ENCODE data around the gene ARHGAP24.
"Not testable (repeated sequence)": the region's sequence is repeated elsewhere in the genome, so short reads cannot be mapped to it uniquely, and the experiment has no call there.

Gene ARHGAP24

DNA sequence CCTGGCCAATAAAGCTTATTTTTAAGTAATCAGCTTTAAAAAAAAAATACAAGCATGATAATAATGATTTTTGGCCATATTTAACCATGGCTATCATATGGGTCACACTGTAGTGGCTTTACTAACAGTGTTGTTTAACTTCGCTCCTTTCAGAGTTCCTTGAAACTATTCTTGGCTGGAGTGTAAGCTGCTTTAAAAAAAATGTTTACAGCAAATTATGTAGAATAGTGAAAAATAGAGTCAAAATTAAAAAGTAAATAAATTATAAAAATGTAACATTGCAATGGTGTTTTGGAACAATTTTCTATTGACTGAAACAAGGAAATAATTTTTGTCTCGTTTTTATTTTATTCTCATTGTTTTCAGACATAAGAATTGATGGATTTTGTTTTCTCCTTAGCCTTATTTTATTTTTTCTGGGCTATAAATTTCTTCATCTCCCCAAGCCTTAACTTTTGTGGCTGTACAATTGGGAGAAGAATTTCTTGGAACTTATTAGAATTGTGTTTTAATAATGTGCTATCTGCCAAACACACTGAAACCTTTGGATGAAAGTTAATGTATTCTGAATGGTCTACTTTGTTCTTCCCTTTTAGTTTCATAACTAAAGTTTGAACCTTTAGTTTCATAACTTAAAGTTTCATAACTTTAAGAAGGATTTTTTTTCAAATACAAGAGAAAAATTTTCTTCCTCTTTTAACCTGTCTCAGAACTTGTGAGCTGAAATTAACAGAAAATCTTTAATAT, 182.0 kb downstream of the ARHGAP24 start:
- DNase-seq (ENCODE audit: low read depth in 3 of 3): no peak

DNA sequence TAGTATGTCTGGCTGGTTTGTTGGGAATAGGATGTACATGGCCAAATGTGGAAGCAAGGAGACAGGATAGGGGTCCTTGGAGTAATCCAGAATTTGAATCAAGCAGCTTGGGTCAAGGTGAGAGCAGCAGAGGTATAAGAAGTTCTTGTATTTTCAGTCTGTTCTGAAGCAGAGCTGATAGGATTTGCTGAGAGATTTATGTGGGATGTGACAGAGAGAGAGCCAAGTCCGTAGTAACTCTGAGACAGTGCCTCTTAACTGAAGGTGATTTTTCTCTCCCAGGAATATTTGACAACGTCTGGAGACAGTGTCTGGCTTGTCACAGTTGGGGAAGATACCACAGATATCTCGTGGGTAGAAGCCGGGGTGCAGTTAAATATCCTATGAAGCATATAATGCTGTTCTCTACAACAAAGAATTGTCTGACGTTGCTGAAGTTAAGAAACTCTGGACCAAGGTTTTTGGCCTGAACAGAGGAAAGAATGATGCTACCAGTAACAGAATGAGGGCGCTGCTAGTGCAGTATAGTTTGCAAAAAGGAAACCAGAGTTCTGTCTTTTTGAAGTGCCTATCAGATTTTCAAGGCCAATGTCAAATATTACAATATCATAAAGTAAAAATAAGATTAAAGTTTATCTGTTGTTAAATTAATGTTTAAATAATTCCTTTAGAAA, 184.0 kb downstream of the ARHGAP24 start:
- no peak for DNase-seq (ENCODE audit: low read depth in 3 of 3)

DNA sequence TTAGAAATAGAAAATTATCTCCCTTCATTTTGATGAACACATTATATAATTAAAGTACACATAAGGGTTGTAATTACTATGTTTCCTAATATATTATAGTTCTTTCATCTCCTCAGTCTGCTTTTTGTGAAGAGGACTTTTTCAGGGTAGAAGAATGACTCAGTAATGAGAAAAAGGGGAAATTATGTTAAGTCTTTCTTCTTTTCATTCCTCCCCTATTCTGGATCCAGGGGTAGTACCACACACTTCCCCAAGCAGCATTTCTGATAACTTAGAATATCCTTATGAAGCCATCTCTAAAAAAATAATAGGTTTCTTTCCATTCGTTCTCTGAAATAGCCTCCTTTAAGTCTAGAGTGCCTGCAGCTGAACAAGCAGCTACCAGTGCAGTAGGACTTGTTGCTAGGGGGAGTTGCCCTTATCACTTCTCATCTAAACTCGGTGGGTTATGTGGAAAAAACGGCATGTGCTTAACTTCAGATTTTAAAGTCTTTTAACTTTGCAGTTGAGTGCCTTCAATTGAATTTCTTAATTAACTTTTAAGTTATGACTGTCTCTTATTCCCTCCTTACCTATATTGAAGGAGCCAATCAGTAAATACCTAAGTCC, 184.8 kb downstream of the ARHGAP24 start:
- DNase-seq (ENCODE audit: low read depth in 3 of 3): no peak

DNA sequence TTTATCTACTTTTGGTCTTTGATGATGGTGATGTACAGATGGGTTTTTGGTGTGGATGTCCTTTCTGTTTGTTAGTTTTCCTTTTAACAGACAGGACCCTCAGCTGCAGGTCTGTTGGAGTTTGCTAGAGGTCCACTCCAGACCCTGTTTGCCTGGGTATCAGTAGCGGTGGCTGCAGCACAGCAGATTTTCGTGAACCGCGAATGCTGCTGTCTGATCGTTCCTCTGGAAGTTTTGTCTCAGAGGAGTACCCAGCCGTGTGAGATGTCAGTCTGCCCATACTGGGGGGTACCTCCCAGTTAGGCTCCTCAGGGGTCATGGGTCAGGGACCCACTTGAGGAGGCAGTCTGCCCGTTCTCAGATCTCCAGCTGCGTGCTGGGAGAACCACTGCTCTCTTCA, 191.7 kb downstream of the ARHGAP24 start:
- DNase-seq (ENCODE audit: low read depth in 3 of 3): not testable (repeated sequence)

DNA sequence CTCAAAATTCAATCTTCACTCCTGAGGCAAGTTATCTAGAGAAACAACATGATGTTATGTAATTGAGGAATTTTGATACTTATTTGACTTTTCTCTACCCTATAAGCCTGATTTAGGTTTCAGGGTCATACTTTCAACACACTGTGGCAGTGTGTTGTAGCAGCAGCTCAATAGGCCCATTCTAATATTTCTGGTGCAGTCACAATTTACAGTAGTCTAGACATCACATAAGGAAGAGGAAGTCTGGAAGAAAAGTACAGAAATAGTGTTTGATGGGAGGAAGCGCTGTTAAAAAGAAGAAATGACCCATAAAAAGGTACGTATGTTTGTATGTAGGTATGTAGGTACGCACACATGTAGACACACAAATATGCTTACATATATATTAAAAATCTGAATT, 194.3 kb downstream of the ARHGAP24 start:
- DNase-seq (ENCODE audit: low read depth in 3 of 3): no peak

DNA sequence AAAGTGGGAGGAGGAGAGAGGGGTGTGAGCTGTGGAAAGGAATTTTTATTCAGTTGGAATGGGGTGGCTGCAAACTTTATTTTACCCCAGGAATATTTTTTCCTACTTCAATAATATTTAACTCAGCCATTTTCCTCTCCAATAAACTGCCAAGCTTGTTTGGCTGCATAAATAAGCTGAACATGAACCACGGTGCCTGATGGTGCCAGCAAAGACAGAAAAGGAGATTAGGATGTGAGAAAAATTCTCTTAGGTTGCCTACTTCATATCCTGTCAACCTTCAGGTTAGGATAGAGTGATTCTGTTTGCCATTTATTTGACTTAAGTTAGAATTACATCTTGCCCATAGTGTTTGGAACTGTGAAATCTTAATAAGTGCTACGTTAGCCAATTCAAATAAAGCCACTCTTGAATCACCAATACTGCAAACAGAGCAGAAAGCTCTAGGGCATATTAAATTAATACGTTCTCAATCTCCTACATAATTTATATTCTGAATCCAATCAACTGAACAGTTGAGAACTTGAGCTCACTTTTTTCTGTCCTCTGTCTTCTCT, 195.1 kb downstream of the ARHGAP24 start:
- DNase-seq (ENCODE audit: low read depth in 3 of 3): no peak

DNA sequence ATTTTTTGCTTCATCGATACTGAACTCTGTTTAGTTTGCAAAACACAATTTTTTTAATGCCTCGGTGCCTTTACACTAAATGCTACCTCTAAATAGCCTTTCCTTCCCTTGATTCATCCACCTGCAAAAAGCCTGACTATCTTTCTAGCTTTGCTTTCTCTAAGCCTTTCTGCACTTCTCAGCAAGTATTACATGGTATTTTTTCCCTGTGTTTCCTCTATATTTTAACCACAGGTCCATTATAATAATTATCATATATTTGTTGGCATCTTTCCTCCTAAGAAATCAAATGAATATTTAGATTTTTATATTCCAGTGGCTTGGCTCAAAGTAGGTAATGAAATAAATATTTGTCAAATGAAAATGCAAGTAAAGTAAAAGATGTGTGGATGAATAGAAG, 196.2 kb downstream of the ARHGAP24 start:
- DNase-seq (ENCODE audit: low read depth in 3 of 3): no peak

DNA sequence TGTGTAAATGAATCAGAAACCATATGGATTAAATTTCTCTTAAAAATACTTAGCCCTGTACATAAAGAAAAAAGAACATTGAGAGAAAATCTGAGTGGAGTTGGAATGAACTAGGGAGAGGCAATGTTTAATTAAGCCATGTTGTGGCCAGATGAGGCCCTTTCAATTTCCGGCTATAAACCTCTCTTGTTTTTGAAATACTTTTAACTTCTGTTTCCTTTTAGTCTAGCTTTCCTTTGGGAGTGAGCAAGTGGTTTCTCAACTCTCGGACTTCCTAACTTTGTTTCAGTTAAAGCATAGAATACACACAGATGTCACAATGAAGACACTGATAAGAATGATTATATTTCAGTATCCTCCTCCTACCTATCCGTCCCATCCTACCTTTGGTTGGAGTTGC, 197.2 kb downstream of the ARHGAP24 start:
- no peak for DNase-seq (ENCODE audit: low read depth in 3 of 3)

DNA sequence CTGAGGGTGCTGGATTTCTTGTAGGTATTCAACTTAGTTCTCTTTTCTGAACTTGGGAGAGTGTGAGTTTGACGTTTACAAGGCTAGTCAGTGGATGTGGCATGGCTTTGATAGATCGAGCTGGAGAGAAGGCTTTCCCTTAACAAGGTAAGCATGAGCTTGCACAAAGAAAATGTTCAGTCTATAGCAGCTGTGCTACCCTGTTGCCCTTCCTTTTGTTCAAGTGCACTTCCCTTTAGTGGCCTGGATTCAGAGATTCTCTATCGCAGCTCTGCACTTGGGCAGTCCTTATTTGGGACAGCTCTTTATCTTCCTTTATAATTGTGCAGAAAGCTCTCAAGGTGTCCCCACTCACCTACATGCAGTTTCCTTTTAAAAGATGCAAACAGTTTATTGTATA, 198.0 kb downstream of the ARHGAP24 start:
- DNase-seq (ENCODE audit: low read depth in 3 of 3): no peak

DNA sequence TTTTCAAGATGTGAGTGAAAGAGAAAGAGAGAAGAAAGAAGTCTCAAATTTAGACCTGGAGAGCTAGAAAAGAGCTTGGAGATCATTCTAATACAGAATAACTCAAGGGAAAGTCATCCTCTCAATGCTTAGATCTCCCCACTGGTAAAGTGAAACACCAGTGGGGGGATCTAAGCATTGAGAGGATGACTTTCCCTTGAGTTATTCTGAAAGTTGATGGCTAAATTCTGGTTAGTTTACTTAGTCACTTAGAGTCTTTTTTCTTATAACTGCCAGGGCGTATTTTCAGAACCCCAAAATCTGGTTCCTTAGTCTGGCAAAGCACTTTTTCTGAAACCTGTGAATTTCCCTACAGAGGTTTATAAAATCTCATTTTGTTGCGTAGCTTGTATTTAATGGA, 198.6 kb downstream of the ARHGAP24 start:
- DNase-seq (ENCODE audit: low read depth in 3 of 3): no peak

DNA sequence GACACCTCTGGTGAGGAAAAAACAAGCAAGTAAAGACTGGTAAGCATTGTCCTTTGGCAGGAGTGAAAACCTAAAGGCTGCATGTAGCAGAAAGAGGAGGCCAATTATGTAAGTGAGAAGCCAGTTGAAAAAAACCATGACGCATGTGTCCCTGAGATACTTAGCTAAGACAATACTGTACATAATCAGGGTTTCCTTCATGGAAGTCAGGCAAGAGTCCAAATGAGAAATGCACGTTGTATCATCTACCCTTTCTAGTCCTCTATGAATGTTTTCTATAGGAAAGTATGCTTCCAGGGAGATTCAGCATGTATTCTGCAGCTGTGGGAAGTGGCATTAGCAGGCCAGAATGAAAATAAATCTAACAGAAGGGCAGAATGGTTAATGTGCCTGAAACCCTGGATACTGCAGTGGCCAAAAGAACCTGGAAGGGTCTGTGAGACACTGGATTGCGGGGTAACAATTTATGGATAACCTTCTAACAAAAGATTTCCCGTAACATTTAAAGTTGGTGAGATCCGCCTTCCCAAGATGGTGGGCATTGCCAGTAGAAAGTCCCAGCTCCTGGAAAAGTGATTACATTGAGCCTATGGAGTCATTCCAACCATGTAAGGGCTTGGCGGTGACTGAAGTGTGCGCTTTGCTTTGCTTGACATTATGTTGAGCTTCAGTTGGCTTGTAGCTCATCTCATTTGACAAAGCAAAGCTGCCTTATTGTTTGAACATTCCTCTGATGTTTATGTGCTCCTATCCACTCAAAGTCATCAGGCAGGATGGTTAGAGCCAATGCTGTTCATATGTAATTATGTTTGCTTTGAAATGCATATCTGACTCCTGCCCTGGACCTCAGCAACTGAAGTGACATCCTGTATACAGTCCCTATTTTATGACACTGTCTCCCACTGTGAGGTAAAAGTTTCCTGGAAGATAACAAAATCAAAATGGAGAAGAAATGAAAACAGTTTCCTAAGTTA, 200.4 kb downstream of the ARHGAP24 start:
- DNase-seq (ENCODE audit: low read depth in 3 of 3): no peak

DNA sequence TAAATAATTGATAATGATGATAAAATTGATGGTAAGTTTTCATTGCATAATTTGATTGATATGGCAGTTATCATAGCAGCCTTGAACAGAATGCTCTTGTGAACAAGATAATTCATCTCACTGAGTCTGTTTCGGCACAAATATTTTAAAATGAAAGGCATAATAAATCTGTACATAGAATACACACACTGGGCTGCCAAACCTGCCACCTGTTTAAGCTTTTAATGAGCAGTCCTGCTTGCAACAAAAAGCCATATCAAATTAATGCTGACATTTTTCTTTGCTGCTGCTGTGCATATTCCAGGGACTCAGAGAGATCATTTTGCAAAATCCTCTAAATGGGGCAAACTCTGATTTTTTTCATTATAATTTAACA, 201.1 kb downstream of the ARHGAP24 start:
- DNase-seq (ENCODE audit: low read depth in 3 of 3): no peak

DNA sequence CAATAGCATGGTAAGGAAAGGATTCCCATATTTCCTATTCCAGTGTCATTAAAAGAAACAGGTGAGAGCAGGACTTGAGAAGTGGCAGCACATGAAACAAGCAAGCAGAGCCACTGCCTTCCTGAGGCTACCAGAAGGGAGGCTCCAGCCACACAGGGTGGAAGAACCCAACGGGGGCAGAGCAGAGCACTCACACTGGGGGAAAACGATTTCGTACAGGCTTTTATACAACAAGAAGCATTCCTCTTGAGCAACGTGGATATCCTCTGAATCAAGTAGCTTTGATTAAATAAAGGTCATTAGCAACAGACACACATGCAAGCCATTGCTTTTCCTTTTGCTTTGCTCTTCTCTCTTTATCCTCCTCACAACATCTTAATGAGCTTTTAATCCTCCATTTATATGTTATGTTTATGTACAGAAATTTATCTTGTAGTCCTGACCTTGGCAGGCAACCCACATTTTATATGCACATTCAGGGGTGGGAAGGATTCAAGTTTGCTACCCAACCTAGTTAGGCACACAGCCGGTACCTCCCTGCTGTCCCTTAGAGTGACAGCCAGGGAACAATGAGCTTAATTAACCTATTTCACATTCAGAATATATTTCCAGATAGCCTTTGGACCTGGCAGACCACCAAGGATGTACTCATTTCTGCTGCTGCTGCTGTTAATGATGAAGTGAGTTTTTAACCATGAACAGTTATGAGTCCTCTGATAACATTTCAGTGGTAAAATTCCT, 202.1 kb downstream of the ARHGAP24 start:
- DNase-seq (ENCODE audit: low read depth in 3 of 3): no peak

DNA sequence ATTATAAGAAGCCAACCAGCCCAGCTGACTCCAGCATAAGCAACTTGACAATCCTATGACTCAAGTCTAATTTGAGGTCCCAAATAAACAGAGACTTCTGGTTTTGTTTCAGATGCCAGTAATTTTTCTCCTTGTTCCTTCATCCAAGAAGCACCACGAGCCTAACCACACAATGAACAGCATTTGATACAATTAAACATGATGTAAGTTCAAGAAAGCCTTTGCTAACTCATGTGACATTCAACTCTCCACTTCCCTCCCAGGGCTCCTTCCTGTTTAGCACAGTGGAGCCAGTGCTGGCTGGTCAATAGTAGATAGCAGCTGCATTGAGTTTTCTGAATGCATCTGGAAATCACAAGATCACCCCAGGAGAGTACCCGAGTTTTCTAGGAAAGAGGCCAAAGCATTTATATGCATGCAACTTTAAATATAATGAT, 206.3 kb downstream of the ARHGAP24 start:
- no peak for DNase-seq (ENCODE audit: low read depth in 3 of 3)

DNA sequence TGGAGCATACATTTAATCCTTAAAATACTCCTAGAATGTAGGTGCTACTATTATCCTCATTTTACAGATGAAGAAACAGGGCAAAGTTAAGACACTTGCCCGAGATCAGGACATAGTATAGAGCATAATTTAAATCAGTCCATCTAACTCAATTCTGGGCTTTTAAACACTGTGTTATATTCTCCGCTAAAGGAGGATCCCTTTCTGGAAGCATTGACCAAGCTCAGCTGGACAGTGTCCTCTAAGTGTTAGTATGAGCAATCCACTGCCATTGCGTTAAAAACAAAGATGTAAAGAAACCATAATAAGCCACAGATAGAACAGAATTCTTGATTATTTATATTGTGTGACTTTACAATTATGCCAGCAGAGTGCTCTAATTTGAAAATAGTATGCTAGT, 207.0 kb downstream of the ARHGAP24 start:
- DNase-seq (ENCODE audit: low read depth in 3 of 3): no peak

DNA sequence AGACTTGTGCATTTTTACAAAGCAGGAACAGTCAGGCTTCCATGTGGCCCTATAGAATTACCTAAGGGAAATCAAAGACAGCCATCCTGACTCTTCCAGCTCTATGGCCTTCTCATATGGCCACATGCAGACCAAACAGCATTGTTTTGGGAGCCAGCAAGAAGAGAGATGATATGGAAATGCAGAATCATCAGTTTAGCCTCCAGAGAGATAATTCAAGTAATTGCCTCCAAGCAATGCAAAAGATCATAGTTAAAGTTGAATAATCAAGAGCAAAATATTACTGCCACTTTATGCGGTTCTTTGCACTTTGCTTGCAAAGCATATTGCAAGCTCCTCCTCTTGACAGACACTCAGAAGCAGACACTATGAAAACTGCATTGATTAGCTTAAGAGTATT, 207.4 kb downstream of the ARHGAP24 start:
- no peak for DNase-seq (ENCODE audit: low read depth in 3 of 3)

DNA sequence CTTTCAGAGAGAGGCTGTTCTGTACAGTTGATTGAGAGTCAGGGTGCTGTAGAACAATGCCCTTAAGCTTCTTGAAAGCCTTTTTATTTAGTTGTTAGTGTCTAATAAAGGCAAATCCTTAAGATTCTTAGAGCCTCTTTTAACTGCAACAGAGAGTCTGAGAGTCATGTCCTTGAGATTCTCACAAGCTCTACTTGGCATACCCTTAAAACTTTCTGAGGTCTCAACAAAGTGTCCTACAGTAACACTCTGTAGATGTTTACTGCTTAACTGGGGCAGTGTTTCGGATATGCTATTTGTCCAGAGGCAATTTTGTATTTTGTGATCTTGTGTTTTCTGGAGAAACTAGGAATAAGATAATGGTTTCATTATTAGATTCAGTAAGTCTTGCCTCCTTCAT, 209.7 kb downstream of the ARHGAP24 start:
- no peak for DNase-seq (ENCODE audit: low read depth in 3 of 3)

DNA sequence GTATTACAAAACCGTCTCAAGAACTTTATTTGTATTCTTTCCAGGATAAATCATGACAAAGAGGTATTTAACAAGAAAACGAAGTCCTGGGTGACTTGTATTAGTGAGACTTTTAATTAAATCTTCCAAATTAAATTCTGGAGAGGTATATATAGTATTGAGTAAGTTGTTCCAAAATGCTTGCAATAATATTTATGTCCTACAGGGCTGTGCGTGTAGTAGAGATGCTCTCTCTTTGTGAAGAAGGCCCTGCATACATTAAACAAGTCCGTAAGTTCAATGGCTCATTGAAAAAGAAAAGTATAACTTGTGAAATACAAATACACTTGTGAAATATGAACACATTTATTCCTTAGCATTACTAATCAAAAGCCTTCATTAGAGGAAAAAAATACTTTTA, 211.4 kb downstream of the ARHGAP24 start:
- no peak for DNase-seq (ENCODE audit: low read depth in 3 of 3)

DNA sequence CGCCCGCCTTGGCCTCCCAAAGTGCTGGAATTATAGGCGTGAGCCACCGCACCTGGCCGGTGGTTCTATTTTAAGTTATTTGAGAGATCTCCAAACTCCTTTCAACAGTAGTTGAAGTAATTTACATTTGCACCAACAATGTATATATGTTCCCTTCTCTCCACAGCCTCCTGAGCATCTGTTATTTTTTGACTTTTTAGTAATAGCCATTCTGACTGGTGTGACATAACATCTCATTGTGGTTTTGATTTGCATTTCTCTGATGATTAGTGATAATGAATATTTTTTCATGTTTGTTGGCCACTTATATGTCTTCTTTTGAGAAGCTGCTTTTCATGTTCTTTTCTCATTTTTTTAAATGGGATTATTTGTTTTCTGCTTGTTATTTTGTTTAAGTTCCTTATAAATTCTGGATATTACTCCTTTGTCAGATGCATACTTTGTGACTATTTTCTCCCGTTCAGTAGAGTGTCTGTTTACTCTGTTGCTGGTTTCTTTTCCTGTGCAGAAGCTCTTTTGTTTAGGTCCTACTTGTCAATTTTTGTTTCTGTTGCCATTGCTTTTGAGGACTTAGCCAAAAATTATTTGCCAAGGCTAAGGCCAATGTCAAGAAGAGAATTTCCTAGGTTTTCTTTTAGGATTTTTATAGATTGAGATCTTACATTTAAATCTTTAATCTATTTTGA, 213.2 kb downstream of the ARHGAP24 start:
- no peak for DNase-seq (ENCODE audit: low read depth in 3 of 3)

DNA sequence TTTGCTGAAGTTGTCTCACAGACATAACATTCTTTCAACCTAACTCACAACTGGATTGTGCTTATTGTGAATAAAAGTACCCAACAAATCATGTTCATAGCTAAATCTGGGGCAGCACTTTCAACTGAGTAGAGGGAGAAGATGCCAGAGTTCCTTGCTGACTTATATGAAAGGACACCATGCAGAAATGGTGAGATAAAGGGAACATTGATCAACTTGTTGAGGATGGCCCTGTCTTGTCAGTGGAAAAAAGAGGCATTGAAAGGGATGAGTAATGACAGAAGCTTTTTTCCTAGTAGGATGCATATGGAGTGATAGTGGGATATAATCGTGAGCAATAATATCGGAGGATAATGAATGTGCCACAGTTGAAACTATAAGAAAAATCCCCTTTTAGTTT, 221.7 kb downstream of the ARHGAP24 start:
- DNase-seq (ENCODE audit: low read depth in 3 of 3): no peak

Measured in stimulated activated CD4-positive, alpha-beta T cell treated with anti-CD3 and anti-CD28 coated beads, TNF-alpha, amount 100 ng/mL, for 48 hours (primary cell).